GM10248 (cell line): ENCODE measurements around the gene ATP8B2.
"Not testable (repeated sequence)": the region's sequence is repeated elsewhere in the genome, so short reads cannot be mapped to it uniquely, and the experiment has no call there.

Experiments used
- CTCF ChIA-PET: fragments of 300-600 bp; sonication (Branson Sonifier 250); formaldehyde crosslinking; extraction: SDS; loops from one replicate; lab custom pipeline; 2021; ENCODE audit warnings: antibody characterized with exemption; lab: Yijun Ruan, JAX
- POLR2A ChIA-PET: fragments of 350-650 bp; sonication (Branson Sonifier 250); formaldehyde crosslinking; extraction: SDS; loops from one replicate; lab custom pipeline; 2020; ENCODE audit warnings: antibody characterized with exemption; lab: Yijun Ruan, JAX
- DNase-seq: peaks from one replicate; pipeline ENCODE4 v3.0.0; 2012; ENCODE audit errors: extremely low spot score
- CTCF ChIP-seq: IDR thresholded peaks from 2 replicates; pipeline ENCODE4 v1.5.1; 2012; ENCODE audit warnings: mild to moderate bottlenecking, low read depth; ENCODE audit errors: extremely low read depth, missing control alignments, control extremely low read depth

ATP8B2 gene

DNA sequence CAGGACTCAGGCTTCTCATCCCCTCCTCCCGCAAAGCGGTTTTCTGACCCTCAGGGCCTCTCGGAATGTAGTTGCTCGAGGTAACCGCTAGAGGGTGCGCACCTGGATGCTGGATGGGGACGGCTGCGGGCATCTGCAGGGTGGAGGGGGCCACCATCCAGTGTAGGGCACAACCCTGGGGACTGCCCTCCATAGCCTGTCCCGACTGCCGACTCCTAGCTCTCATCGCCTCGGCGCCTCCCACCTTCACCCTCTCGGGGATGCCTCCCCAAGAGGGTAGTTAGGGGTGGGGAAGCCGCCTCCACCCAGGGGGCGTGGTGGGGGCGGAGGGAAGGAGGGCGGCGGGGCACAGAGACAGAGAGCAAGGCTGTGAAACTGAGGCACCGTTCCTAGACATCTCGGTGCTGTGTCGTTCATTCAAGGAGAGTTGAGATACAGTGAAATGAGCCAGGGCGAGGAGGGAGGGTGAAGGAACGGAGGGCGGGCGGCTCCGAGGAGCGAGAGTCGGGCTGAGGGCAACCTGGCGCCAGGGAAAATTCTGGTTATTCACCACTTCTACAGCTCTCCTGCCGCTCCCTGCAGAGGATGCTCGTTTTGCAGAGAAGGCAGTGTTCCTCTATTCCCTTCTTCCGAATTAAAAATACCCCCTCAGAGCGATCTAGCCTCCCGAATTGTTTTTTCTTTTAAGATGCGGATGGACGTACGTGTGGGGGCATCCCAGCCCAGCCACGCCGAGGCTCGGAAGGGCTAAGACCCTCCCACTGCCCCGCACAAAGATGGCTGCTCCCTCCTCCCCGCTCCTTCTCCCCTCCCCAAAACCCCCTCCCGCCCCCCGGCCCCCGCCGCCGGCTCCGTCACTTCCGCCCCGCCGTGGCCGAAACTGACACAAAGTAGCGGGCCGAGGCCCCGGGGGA, at the start of gene ATP8B2:
ATP8B2 (plus strand) TSS at position 857 of the 914 bp plus-strand sequence. CDS start 2,617 bp downstream, outside the sequence.
- CTCF ChIA-PET: interaction anchor here (0.9 to 15.6 kb wide), 12 partner anchors 10 to 148 kb away, joined by 3 to 211 read pairs (median 3); no protein-coding TSS in a partner anchor
- POLR2A ChIA-PET: no interaction called here
- peak; percentile 90 for DNase-seq
- TF ChIP-seq CTCF: peak; percentile 82

- CTCF ChIA-PET: interaction anchor here (1.0 to 3.3 kb wide), 4 partner anchors 54 to 75 kb away, joined by 3 to 22 read pairs (median 4); no protein-coding TSS in a partner anchor
- no peak for DNase-seq
- peak; percentile 25 for TF ChIP-seq CTCF
- POLR2A ChIA-PET: no interaction called here
These were observed 48.5 kb upstream of the ATP8B2 start for GRCh38 chr1:154276797-154277196.

DNA sequence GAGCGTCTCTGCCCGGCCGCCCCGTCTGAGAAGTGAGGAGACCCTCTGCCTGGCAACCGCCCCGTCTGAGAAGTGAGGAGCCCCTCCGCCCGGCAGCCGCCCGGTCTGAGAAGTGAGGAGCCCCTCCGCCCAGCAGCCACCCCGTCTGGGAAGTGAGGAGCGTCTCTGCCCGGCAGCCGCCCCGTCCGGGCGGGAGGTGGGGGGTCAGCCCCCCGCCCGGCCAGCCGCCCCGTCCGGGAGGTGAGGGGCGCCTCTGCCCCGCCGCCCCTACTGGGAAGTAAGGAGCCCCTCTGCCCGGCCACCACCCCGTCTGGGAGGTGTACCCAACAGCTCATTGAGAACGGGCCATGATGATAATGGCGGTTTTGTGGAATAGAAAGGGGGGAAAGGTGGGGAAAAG, 37.7 kb upstream of the ATP8B2 start:
- CTCF ChIA-PET, DNase-seq, POLR2A ChIA-PET: not testable (repeated sequence)

- DNase-seq: no peak
- TF ChIP-seq CTCF: no peak
- CTCF ChIA-PET: no interaction called here
- POLR2A ChIA-PET: no interaction called here
These were observed 36.7 kb upstream of the ATP8B2 start for GRCh38 chr1:154288661-154289060.

DNA sequence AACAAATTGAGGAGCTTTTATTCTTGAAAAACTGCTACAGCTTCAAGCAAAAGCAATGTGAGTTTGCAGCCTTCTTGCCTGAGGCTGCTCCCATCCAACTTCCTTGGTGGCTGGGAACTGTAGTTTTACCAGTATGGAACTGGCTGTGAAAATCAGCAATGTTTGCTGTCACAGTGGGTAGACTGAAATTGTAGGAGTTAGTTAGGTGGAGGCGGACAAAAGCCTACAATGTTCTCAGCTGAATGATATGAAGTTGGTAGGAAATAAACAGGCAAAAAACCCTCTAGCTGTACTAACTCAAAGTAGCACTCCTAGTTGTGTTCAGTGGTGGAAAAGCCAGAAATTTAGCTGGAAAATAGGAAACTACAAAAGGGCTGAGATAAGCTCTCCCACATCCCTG, 34.4 kb upstream of the ATP8B2 start:
- CTCF ChIA-PET: interaction anchor here (1.1 to 1.9 kb wide), 2 partner anchors 10 to 25 kb away, joined by 4 read pairs; no protein-coding TSS in a partner anchor
- POLR2A ChIA-PET: interaction anchor here (0.6 kb wide), 1 partner anchor 191 kb away, joined by 3 read pairs; no protein-coding TSS in a partner anchor
- TF ChIP-seq CTCF: no peak
- no peak for DNase-seq

- DNase-seq: no peak
- POLR2A ChIA-PET: no interaction called here
- CTCF ChIA-PET: interaction anchor here (1.3 kb wide), 1 partner anchor 9 kb away, joined by 4 read pairs; no protein-coding TSS in a partner anchor
- no peak for TF ChIP-seq CTCF
These were observed 29.7 kb upstream of the ATP8B2 start for GRCh38 chr1:154295408-154296235.
